NOMO-1 treated with DMSO at 0.1 percent for 48 hours (cell line): ENCODE results near the gene TCF7L2.

Source experiments
- DNase-seq: peaks from one replicate; lab custom pipeline; 2025; ENCODE audit not compliant: unreplicated experiment; lab: John Stamatoyannopoulos, UW

TCF7L2 gene

GRCh38 chr10:113139699-113140098, 189.7 kb downstream of the TCF7L2 start:
- DNase-seq: no peak

GRCh38 chr10:113140143-113141011, 190.3 kb downstream of the TCF7L2 start:
- DNase-seq: no peak

GRCh38 chr10:113142601-113143362, 192.7 kb downstream of the TCF7L2 start:
- no peak for DNase-seq

- no peak for DNase-seq
Measured at GRCh38 chr10:113144576-113144975, 194.5 kb downstream of the TCF7L2 start.

GRCh38 chr10:113148071-113148825, 198.2 kb downstream of the TCF7L2 start:
- DNase-seq: no peak

- DNase-seq: no peak
Measured at GRCh38 chr10:113148901-113149300, 198.9 kb downstream of the TCF7L2 start.

- DNase-seq: no peak
Measured at GRCh38 chr10:113149626-113150025, 199.6 kb downstream of the TCF7L2 start.

GRCh38 chr10:113151190-113151666, 201.2 kb downstream of the TCF7L2 start:
- peak; percentile 7 for DNase-seq

- no peak for DNase-seq
Measured at GRCh38 chr10:113153493-113154102, 203.6 kb downstream of the TCF7L2 start.

GRCh38 chr10:113157441-113157840, 207.4 kb downstream of the TCF7L2 start:
- no peak for DNase-seq

GRCh38 chr10:113158183-113158582, 208.1 kb downstream of the TCF7L2 start:
- DNase-seq: no peak

- no peak for DNase-seq
Measured at GRCh38 chr10:113159563-113159962, 209.5 kb downstream of the TCF7L2 start.

- DNase-seq: no peak
Measured at GRCh38 chr10:113160641-113161040, 210.6 kb downstream of the TCF7L2 start.

GRCh38 chr10:113161066-113161465, 211.0 kb downstream of the TCF7L2 start:
- no peak for DNase-seq

- DNase-seq: no peak
Measured at GRCh38 chr10:113162960-113163359, 212.9 kb downstream of the TCF7L2 start.

GRCh38 chr10:113165673-113166072, 215.6 kb downstream of the TCF7L2 start:
- no peak for DNase-seq

GRCh38 chr10:113167702-113168101, 217.7 kb downstream of the TCF7L2 start:
- DNase-seq: no peak

GRCh38 chr10:113168584-113168983, 218.5 kb downstream of the TCF7L2 start:
- DNase-seq: no peak

- no peak for DNase-seq
Measured at GRCh38 chr10:113169111-113169510, 219.1 kb downstream of the TCF7L2 start.

GRCh38 chr10:113169853-113170460, 219.9 kb downstream of the TCF7L2 start:
- DNase-seq: peak; percentile 56
